HG02588 (cell line): Measurements from ENCODE around the gene APC.

Experiments used
- ATAC-seq: cut with Tn5 transposase; IDR thresholded peaks from one replicate; pipeline ENCODE4 v1.9.1; 2021; ENCODE audit warnings: mild to moderate bottlenecking, moderate library complexity; ENCODE audit not compliant: unreplicated experiment

The APC gene

GRCh38 chr5:112737463-112738190 lies at the start of gene APC:
TSS of gene APC (plus strand) at chr5:112737885. CDS start at chr5:112754891, 17,006 bp downstream.
- peak; percentile 100 for ATAC-seq

DNA sequence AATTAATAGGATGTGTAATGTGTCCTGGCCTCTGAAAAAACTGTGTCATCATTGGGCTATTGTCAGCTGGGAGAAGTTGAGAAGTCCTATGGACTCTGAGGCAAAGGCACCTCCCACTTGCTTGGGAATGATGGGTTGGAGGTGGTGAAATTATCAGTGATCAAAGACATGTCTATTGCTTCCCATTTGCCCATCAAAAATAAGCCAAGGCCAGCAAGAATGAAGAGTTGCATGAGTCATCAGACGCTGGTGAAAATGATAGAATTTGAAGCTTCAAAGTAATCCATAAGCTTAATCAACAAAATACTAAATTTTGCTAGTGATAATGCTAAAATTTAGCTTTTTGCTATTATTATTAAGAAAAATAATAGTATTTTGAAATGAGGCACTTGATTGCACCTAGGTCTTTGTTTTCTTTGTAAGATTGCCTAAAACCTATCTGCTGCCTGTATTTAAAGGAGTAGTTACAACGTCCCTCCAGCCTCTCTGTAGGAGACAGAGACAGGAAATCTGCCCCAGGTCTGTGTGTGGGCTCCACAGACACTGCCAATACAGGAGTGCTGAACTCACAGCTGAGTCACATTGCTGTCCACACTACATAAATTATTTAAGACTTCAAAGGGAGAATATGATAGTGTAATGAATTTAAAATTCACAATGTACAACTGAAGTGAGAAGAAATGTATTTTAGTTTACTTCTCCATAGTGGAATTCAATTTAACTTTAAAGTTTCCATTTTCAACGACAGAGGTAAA lies 48.4 kb upstream of the APC start:
- no peak for ATAC-seq

GRCh38 chr5:112690605-112691338 lies 46.9 kb upstream of the APC start:
- ATAC-seq: no peak

DNA sequence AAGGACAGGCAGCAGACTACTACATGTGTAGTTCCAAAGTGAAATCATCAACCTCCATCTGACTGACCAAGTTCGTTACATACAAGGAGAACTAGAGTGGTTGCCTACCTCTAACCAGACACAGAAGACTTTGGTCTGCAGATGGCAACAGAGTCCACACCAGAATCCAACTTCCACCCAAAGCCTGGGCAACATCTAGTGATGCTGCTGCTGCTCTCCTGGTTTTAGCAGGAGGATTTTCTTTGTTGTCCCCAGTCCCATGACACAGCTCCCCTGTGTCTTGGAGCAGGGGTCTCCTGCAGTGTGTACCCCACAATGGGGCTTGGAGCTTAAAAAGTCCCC lies 46.4 kb upstream of the APC start:
- no peak for ATAC-seq

GRCh38 chr5:112691758-112692157 lies 45.9 kb upstream of the APC start:
- no peak for ATAC-seq

DNA sequence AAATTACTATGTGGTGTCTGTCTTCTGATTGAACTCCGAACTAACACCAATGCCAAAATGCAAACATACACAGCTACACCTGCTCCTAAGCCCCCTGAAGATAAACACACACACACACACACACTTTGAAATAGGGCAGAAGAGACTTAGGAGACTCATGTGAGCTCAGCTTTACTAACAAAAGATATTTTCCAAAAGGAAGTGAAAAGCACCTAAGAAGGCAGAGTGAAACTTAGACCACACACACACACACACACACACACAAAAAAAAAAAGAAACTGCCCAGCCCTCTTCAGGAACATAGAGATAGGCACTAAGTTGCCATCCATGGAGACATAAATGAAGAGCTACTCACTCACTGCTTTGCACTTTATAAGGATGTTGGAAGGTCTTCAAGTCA lies 45.2 kb upstream of the APC start:
- no peak for ATAC-seq

DNA sequence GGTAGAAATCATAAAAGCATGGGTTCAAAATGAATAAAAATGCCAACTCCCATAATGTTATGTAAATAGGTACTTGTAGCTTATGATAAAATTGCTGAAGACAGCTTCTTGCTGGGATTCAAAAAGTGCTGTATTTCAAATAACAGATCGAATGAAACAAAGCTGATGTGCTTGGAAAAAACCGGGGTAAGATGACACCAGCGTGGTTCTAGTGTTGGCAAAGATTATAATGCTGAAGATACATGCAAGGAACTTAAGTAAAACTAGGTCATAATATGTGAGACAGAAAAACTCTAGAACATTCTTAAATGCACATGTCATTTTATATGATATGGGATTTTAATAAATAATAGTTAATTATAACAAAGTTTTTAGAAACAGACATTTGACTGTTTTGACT lies 44.4 kb upstream of the APC start:
- ATAC-seq: no peak

DNA sequence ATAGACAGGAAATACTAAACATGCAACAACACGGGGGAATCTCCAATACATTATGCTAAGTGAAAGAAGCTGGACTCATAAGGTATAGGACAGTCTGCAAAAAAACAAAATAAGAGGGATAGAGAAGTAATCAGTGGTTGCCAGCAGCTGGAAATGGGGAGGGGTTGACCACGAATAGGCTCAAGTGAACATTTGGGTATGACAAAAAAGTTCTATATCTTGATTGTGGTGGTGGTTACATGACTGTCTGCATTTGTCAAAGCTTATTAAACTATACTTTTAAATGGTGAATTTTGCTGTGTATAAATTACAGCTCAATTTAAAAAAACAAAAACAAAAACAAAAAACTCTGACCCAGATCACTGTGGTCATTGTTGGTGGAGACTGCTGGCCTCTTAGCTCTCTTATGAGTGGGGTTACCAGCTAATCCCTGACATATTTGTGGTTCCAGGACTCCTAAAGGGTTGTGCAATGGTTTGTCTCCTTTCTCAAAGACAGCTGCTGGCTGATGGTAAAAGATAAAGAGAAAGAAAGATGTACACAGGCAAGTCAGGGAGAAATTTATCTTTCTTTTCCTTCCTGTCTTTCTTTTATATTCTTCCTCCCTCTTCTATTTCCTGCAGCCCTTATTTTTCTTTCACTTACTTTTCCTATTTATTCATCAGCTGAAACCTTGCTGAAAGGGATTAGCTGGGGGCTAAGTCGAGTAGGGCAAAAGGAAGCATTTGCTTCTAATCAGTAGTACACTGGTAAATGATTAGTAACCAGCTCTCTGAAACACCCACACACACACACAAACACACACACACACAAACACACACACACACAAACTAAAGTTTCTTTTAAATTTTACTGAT lies 42.6 kb upstream of the APC start:
- no peak for ATAC-seq

GRCh38 chr5:112696786-112697185 lies 40.9 kb upstream of the APC start:
- ATAC-seq: no peak

DNA sequence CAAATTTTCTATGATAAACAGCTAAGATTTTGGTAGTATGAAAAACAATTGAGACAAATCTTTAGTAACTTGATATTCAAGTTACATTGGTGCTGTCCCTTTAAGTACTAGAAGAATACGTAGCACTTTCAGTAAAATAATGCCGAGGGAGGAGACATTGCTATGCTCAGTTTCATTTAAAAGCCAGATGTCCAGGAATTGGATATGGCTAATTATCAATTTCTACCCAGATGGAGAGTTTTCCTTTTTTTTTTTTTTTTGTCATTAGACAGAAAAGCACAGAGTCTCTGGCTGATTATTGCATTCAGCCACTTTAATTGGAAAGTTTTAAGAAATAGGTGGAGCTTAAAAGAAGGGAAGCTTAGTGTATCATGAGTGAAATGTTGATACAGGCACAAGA lies 40.4 kb upstream of the APC start:
- no peak for ATAC-seq

- ATAC-seq: no peak
These were observed 39.9 kb upstream of the APC start for GRCh38 chr5:112697833-112698232.

GRCh38 chr5:112703866-112704820 lies 33.5 kb upstream of the APC start:
- ATAC-seq: no peak

- ATAC-seq: no peak
These were observed 31.2 kb upstream of the APC start for GRCh38 chr5:112706446-112707016.

- peak; percentile 95 for ATAC-seq
These were observed 30.2 kb upstream of the APC start for GRCh38 chr5:112707187-112708102.

DNA sequence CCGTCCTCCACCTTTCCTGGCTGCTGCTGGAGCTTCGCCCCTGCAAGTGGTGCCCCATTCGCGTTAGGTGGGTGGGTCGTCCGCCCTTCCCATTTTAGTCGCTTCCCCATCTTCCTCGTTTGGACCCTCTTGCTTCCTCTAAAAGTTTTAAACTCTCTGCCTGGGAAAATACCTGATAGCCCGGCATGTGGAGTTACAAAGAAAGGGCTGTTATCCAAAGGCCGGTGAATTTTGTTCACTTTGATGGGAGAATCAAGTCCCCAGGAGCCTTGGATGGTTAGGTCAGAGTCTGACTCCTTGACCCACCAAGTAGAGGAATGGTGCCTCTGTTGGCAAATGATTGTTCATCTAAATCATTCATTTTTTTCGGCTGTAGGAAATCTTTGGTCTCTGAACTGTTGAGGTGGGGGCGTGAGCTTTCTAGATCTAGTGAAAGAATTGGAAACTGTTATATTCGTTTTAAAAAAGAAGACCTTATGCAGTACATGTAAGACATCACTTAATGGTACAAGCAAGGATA lies 29.5 kb upstream of the APC start:
- no peak for ATAC-seq

DNA sequence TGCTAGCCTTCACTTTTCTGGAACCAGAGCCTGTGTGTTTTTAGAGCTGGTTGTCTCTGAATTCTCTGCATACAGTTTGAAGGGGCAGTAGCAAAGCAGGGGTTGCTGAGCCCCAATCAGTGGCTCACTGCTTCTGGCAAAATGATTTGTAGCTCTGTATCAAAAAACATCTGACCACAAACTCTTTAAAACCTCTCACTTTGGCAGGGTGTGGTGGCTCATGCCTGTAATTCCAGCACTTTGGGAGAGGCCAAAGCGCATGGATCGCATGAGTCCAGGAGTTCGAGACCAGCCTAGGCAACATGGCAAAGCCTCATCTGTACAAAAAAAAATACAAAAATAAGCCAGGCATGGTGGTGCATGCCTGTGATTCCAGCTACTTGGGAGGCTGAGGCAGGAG lies 28.3 kb upstream of the APC start:
- ATAC-seq: no peak

GRCh38 chr5:112710896-112711295 lies 26.8 kb upstream of the APC start:
- no peak for ATAC-seq

- ATAC-seq: no peak
These were observed 26.2 kb upstream of the APC start for GRCh38 chr5:112711436-112711835.
